Common myeloid progenitor, CD34-positive (primary cell): ENCODE measurements around the gene SLC35B1.
"Not testable (repeated sequence)": the region's sequence is repeated elsewhere in the genome, so short reads cannot be mapped to it uniquely, and the experiment has no call there.

Experiments
- CTCF ChIA-PET: fragments of 350-600 bp; sonication (Branson Sonifier 250); formaldehyde crosslinking; loops from one replicate; lab custom pipeline; 2021; ENCODE audit warnings: antibody characterized with exemption; lab: Charles Lee
- POLR2A ChIA-PET: fragments of 350-600 bp; sonication (Branson Sonifier 250); formaldehyde crosslinking; loops from one replicate; lab custom pipeline; 2021; ENCODE audit warnings: antibody characterized with exemption; lab: Charles Lee
- DNase-seq, 3 donors: peaks; one replicate each; pipeline versions ENCODE4 v3.0.0 to v3.0.0-alpha.2; 2013
- H3K27ac ChIP-seq, 2 experiments: 1 replicate in 1 of 2; 2 replicates in 1 of 2; pipeline ENCODE4 v1.7.0; 2013; ENCODE audit warnings: inconsistent platforms in 2 of 2, low read length in 2 of 2, mild to moderate bottlenecking in 2 of 2, low read depth in 1 of 2, moderate library complexity in 1 of 2; ENCODE audit not compliant: severe bottlenecking in 2 of 2, insufficient read depth in 1 of 2, poor library complexity in 1 of 2
- H3K27me3 ChIP-seq, 5 experiments: replicated peaks in 2 of 5; 1 replicate in 3 of 5; 2 replicates in 2 of 5; pipeline versions ENCODE4 v1.6.1 to v1.7.0; 2013; ENCODE audit warnings: low read length in 4 of 5, mild to moderate bottlenecking in 2 of 5, moderate library complexity in 2 of 5, inconsistent platforms in 1 of 5; ENCODE audit not compliant: insufficient read depth in 5 of 5, control insufficient read depth in 4 of 5
- H3K36me3 ChIP-seq, 4 experiments: 1 replicate in 2 of 4; 2 replicates in 2 of 4; pipeline versions ENCODE4 v1.6.1 to v1.7.0; 2013; ENCODE audit warnings: low read length in 3 of 4, control low read depth in 1 of 4, mild to moderate bottlenecking in 1 of 4; ENCODE audit not compliant: control insufficient read depth in 4 of 4, insufficient read depth in 4 of 4
- H3K4me1 ChIP-seq, 4 experiments: 1 replicate in 3 of 4; 2 replicates in 1 of 4; pipeline versions ENCODE4 v1.6.1 to v1.7.1; 2013; ENCODE audit warnings: low read length in 3 of 4, mild to moderate bottlenecking in 3 of 4, control low read depth in 1 of 4, inconsistent platforms in 1 of 4, moderate library complexity in 1 of 4; ENCODE audit not compliant: control insufficient read depth in 4 of 4, insufficient read depth in 4 of 4; ENCODE audit errors: control extremely low read depth in 1 of 4
- H3K4me3 ChIP-seq, 7 experiments: 1 replicate in 4 of 7; 2 replicates in 3 of 7; pipeline versions ENCODE4 v1.5.1 to v1.7.0; 2013; ENCODE audit warnings: mild to moderate bottlenecking in 7 of 7, low read length in 6 of 7, moderate library complexity in 6 of 7, inconsistent platforms in 2 of 7, low read depth in 2 of 7, control low read depth in 1 of 7; ENCODE audit not compliant: insufficient read depth in 4 of 7, control insufficient read depth in 1 of 7; ENCODE audit errors: extremely low read depth in 1 of 7
- H3K9me3 ChIP-seq, 5 experiments: 1 replicate in 4 of 5; 2 replicates in 1 of 5; pipeline versions ENCODE4 v1.6.1 to v1.7.1; 2013; ENCODE audit warnings: low read length in 4 of 5, mild to moderate bottlenecking in 2 of 5, inconsistent platforms in 1 of 5, low read depth in 1 of 5, moderate library complexity in 1 of 5; ENCODE audit not compliant: control insufficient read depth in 4 of 5, insufficient read depth in 2 of 5; ENCODE audit errors: control extremely low read depth in 1 of 5
- WGBS: methylation state at CpG from one replicate; pipeline ENCODE4 v1.1.5; 2013; ENCODE audit not compliant: insufficient coverage; 5-methylcytosine and 5-hydroxymethylcytosine counted together

Gene SLC35B1

DNA sequence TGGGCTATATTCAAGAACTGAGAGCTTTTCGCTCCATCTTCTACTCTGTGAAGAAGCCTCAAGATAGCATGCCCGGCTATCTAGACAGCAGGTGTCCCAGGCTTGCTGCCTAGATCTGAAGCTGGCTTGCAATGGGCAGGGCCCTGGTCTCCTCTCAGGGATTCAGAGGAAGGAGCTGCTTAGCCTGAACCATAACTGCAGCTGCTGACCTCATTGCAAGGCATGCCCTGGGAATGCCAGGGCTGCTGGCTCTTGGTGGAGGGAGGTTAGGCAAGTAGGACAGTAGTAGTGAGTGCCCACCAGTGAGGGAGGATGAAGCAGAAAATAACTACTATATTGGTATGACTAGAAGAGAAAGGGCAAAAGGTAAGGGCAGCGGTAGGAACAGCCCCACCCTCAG lies 21.3 kb upstream of the SLC35B1 start:
- ChIA-PET POLR2A (interaction anchor here (1.1 to 2.2 kb wide), 2 partner anchors 10 to 14 kb away, joined by 8 to 12 read pairs; no protein-coding TSS in a partner anchor), CTCF (interaction anchor here (0.9 to 5.9 kb wide), 9 partner anchors 9 to 54 kb away, joined by 3 to 38 read pairs (median 4); partner anchors contain the start of gene SLC35B1)
- Histone ChIP-seq H3K9me3 (peaks cover 0 to 2% (median 0%) of the 10 kb centered on the region in 5 experiments), H3K27ac (peak overlapping the region; percentile 6 to 62), H3K27me3 (no peaks in the 10 kb centered on the region), H3K36me3 (peaks cover 13 to 85% (median 44%) of the 10 kb centered on the region in 4 experiments), H3K4me1 (peaks cover 6 to 64% (median 40%) of the 10 kb centered on the region in 4 experiments), H3K4me3 (no peak overlapping the region)
- 96% methylated on average over 3 of the region's 3 CpGs for WGBS
- no peak for DNase-seq

DNA sequence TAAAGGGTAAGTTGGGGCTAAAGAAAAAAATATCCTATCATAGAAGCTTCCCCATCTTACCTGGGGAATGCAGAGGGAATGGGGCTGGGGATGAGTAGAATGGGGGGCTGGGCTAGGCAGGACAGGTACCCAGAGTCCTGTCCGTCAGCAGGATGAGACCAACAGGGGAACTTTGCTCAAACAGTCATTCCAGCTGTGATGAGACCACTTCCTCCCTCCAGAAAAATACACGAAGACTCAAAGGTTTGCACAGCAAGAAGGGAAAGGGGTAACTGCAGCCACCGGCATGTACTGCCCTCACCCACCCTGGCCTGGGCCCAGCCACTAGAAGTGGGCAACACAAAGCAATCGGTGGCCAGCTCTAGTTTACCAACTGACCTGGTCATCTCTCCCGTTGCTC lies 20.7 kb upstream of the SLC35B1 start:
- no peaks in the 10 kb centered on the region for H3K27me3 ChIP-seq

DNA sequence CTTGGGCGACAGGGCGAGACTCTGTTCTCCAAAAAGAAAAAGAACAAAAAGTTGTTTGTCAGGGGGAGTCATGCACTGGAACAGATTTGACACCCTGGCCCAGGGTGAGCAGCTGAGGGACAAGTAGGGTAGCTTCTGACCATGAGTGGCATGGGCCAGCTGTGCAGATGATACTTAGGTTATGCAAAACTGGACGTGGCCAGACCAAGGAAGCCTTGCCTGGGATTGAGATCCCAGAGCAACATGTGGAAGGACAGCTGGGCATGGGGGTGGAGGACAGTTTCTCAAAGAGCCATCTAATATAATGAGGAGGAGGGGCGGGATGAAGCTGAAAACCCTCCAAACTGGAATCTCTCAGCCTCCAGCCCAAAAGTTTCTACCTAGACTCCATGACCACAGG lies 19.6 kb upstream of the SLC35B1 start:
- ChIA-PET POLR2A (interaction anchor here (1.0 kb wide), 1 partner anchor 10 kb away, joined by 4 read pairs; no protein-coding TSS in a partner anchor), CTCF (interaction anchor here (1.0 to 5.9 kb wide), 6 partner anchors 10 to 33 kb away, joined by 3 to 38 read pairs (median 6); partner anchors contain the start of gene SLC35B1)
- Histone ChIP-seq H3K36me3 (peaks cover 13 to 93% (median 54%) of the 10 kb centered on the region in 4 experiments), H3K4me1 (peaks cover 6 to 59% (median 42%) of the 10 kb centered on the region in 4 experiments), H3K4me3 (no peak overlapping the region), H3K27ac (peak overlapping the region in 1 of 2 experiments; percentile 62), H3K27me3 (no peaks in the 10 kb centered on the region), H3K9me3 (peaks cover 0 to 2% (median 0%) of the 10 kb centered on the region in 5 experiments)
- DNase-seq, result no peak
- 97% methylated on average over 4 of the region's 4 CpGs for WGBS

More for the DNA sequence above, 20.7 kb upstream of the SLC35B1 start:
- CTCF ChIA-PET, result interaction anchor here (1.3 to 5.9 kb wide), 5 partner anchors 8 to 32 kb away, joined by 3 to 38 read pairs (median 10); partner anchors contain the start of gene SLC35B1
- 59% methylated on average over 4 of the region's 5 CpGs for whole genome bisulfite sequencing
- peaks cover 6 to 64% (median 43%) of the 10 kb centered on the region in 4 experiments for H3K4me1 ChIP-seq
- POLR2A ChIA-PET, result interaction anchor here (2.2 kb wide), 1 partner anchor 11 kb away, joined by 12 read pairs; no protein-coding TSS in a partner anchor
- H3K4me3 ChIP-seq, result no peak overlapping the region
- peaks cover 13 to 91% (median 49%) of the 10 kb centered on the region in 4 experiments for H3K36me3 ChIP-seq
- peaks cover 0 to 2% (median 0%) of the 10 kb centered on the region in 5 experiments for H3K9me3 ChIP-seq
- no peak for DNase-seq
- peak overlapping the region in 1 of 2 experiments; percentile 62 for H3K27ac ChIP-seq

- peaks cover 6 to 43% (median 31%) of the 10 kb centered on the region in 4 experiments for H3K4me1 ChIP-seq
- H3K27me3 ChIP-seq, result no peaks in the 10 kb centered on the region
- H3K27ac ChIP-seq, result peak overlapping the region in 1 of 2 experiments; percentile 58
- H3K9me3 ChIP-seq, result peaks cover 0 to 2% (median 0%) of the 10 kb centered on the region in 5 experiments
- POLR2A ChIA-PET, result no interaction called here
- H3K36me3 ChIP-seq, result peaks cover 10 to 95% (median 59%) of the 10 kb centered on the region in 4 experiments
- 92% methylated on average over 5 of the region's 7 CpGs for WGBS
- CTCF ChIA-PET, result interaction anchor here (5.8 to 5.9 kb wide), 2 partner anchors 9 to 15 kb away, joined by 31 to 38 read pairs; partner anchors contain the start of gene SLC35B1
- DNase-seq, result no peak
- no peak overlapping the region for H3K4me3 ChIP-seq
Measured at GRCh38 chr17:49725452-49726130, 17.8 kb upstream of the SLC35B1 start.

- peaks cover 6 to 32% (median 23%) of the 10 kb centered on the region in 4 experiments for H3K4me1 ChIP-seq
- POLR2A ChIA-PET, result interaction anchor here (1.0 to 1.2 kb wide), 2 partner anchors 8 to 15 kb away, joined by 3 read pairs; no protein-coding TSS in a partner anchor
- CTCF ChIA-PET, result interaction anchor here (1.3 to 8.0 kb wide), 3 partner anchors 12 to 40 kb away, joined by 4 to 68 read pairs (median 6); partner anchors contain the start of genes FAM117A and SLC35B1
- H3K27ac ChIP-seq, result peak overlapping the region in 1 of 2 experiments; percentile 58
- not testable (repeated sequence) for H3K27me3 ChIP-seq, H3K4me3 ChIP-seq, H3K9me3 ChIP-seq, DNase-seq
- WGBS, result 100% methylated on average over 3 of the region's 6 CpGs
- H3K36me3 ChIP-seq, result peaks cover 19 to 96% (median 65%) of the 10 kb centered on the region in 4 experiments
Measured at GRCh38 chr17:49724552-49724951, 16.8 kb upstream of the SLC35B1 start.

- H3K27me3 ChIP-seq, result no peaks in the 10 kb centered on the region
- ChIA-PET CTCF (interaction anchor here (1.3 to 8.0 kb wide), 4 partner anchors 13 to 41 kb away, joined by 4 to 68 read pairs (median 5); partner anchors contain the start of genes FAM117A and SLC35B1), POLR2A (interaction anchor here (0.9 to 1.2 kb wide), 3 partner anchors 15 to 65 kb away, joined by 3 read pairs; no protein-coding TSS in a partner anchor)
- H3K36me3 ChIP-seq, result peaks cover 20 to 96% (median 67%) of the 10 kb centered on the region in 4 experiments
- no peak overlapping the region for H3K4me3 ChIP-seq
- DNase-seq, result no peak
- H3K4me1 ChIP-seq, result peaks cover 0 to 24% (median 15%) of the 10 kb centered on the region in 4 experiments
- WGBS, result 90% methylated on average over 2 of the region's 8 CpGs
- peak overlapping the region; percentile 21 to 67 for H3K27ac ChIP-seq
- H3K9me3 ChIP-seq, result peaks cover 0 to 2% (median 0%) of the 10 kb centered on the region in 5 experiments
Measured at GRCh38 chr17:49723423-49723822, 15.7 kb upstream of the SLC35B1 start.
